Muscle layer of colon (tissue), 2 donors: ENCODE measurements around the gene SH3GL3.

Source experiments
- H3K27ac ChIP-seq: one replicate; pipeline ENCODE4 v1.7.0; 2013; ENCODE audit warnings: low read depth, mild to moderate bottlenecking, low read length, moderate library complexity
- H3K27me3 ChIP-seq, 2 donors: one replicate each; pipeline ENCODE4 v1.7.0; 2013; ENCODE audit warnings: low read length in 2 of 2, mild to moderate bottlenecking in 2 of 2; ENCODE audit not compliant: insufficient read depth in 2 of 2, control insufficient read depth in 1 of 2
- H3K36me3 ChIP-seq: one replicate; pipeline ENCODE4 v1.7.0; 2013; ENCODE audit warnings: mild to moderate bottlenecking, low read length; ENCODE audit not compliant: insufficient read depth
- H3K4me1 ChIP-seq: one replicate; pipeline ENCODE4 v1.7.0; 2013; ENCODE audit warnings: mild to moderate bottlenecking, low read length; ENCODE audit not compliant: insufficient read depth
- H3K4me3 ChIP-seq, 2 donors: one replicate each; pipeline ENCODE4 v1.7.0; 2013; ENCODE audit warnings: low read length in 2 of 2, low read depth in 1 of 2, mild to moderate bottlenecking in 1 of 2, moderate library complexity in 1 of 2
- H3K9ac ChIP-seq: one replicate; pipeline ENCODE4 v1.7.0; 2013; ENCODE audit warnings: low read length
- H3K9me3 ChIP-seq: one replicate; pipeline ENCODE4 v1.7.0; 2013; ENCODE audit warnings: mild to moderate bottlenecking, low read length
- donor health status: abdominal sarcoma.
- donor health status: Adenocarcinoma of cecum.

SH3GL3 gene

DNA sequence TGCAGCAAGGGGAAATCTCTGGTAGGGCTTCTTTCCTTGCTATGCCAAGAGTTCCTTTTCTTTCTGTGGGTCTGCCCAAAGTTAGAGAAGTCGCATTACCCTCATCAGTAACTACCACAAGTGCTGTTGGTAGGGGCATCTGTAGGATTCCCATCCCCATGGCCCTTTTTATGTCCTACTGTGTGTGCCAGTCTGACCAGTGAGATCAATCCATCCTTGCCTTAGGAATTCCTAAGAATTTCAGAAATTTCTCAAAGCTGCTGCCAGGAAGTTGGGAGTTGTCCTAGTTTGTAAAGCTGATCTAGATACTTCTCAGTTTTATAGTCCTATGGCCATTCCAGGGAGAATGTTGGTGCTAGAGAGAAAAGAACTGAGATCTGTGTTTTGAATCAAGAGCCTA lies 36.5 kb downstream of the SH3GL3 start:
- Histone ChIP-seq H3K27ac (no peak overlapping the region), H3K4me1 (no peaks in the 10 kb centered on the region), H3K4me3 (no peak overlapping the region), H3K9me3 (no peaks in the 10 kb centered on the region), H3K9ac (no peak overlapping the region), H3K27me3 (no peaks in the 10 kb centered on the region), H3K36me3 (no peaks in the 10 kb centered on the region)

DNA sequence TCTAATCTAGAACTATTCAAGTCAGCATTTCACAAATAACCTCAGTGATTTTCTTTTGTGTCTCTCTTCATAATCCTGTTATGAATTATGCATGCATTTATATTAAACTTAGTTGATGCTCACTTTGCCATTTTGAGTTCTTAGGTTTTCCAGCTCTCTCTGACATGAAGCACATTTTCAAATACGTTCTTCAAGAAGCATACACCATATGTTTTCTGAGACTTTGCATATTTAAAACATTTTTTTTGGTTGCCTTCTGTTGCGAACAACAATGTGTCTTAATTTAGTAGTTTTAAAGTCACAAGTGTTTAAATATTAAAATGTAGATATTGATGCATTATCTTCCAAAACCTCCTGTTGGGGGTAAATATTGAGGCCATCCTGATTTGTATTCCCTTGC lies 37.5 kb downstream of the SH3GL3 start:
- H3K4me3 ChIP-seq = no peak overlapping the region
- no peaks in the 10 kb centered on the region for H3K36me3 ChIP-seq
- no peaks in the 10 kb centered on the region for H3K9me3 ChIP-seq
- H3K4me1 ChIP-seq = no peaks in the 10 kb centered on the region
- no peaks in the 10 kb centered on the region for H3K27me3 ChIP-seq
- H3K27ac ChIP-seq = no peak overlapping the region
- no peak overlapping the region for H3K9ac ChIP-seq

DNA sequence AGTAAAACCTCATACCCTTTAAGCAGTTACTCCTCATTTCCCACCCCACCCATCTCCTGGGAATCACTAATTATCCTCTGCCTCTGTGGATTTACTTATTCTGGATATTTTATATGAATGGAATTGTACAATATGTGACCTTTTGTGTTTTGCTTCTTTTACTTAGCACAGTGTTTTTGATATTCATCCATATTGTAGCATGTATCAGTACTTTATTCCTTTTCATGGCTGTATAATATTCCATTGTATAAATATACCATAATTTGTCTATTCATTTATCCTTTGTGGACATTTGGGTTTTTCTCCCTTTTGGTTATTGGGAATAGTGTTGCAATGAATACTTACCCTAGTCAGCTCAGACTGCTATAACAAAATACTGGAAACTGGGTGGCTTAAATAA lies 39.2 kb downstream of the SH3GL3 start:
- H3K4me3 ChIP-seq = no peak overlapping the region
- H3K4me1 ChIP-seq = no peaks in the 10 kb centered on the region
- H3K27me3 ChIP-seq = no peaks in the 10 kb centered on the region
- H3K36me3 ChIP-seq = no peaks in the 10 kb centered on the region
- H3K27ac ChIP-seq = no peak overlapping the region
- H3K9me3 ChIP-seq = no peaks in the 10 kb centered on the region
- H3K9ac ChIP-seq = no peak overlapping the region

DNA sequence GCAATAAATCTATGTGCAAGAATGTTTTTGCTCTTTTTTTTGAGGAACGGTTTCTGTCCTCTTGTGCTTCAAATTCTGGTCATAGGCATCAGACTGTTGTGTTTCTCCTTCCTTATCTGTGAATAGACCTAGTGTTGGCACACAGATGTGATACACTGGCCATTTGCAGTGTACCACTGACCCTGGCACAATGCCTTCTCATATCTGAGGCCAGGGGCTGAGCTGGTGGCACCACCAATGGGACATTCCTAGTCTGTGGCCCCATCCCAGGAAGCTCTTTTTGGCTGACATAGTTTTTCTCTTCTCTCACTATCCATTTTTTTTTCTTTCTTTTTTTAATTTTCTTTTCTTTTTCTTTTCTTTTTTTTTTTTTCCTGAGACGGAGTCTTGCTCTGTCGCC lies 40.4 kb downstream of the SH3GL3 start:
- H3K4me3 ChIP-seq = no peak overlapping the region
- H3K36me3 ChIP-seq = no peaks in the 10 kb centered on the region
- no peaks in the 10 kb centered on the region for H3K9me3 ChIP-seq
- H3K27me3 ChIP-seq = no peaks in the 10 kb centered on the region
- H3K4me1 ChIP-seq = no peaks in the 10 kb centered on the region
- no peak overlapping the region for H3K27ac ChIP-seq
- no peak overlapping the region for H3K9ac ChIP-seq

DNA sequence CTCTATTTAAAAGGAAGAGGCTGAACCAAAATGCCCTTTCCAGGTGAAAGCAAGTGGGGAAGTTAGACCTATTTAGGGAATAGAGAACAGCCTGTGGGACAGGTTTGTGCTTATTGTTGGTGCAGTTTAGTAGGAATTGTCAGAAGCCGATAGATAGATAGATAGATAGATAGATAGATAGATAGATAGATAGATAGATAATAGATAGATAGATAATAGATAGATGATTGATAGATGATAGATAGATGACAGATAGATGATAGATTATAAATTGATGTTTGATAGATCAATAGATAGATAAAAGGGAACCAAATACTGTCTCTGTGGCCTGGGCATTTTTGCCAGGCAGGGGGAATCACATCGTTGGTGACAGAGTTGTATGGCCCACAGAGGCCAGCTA lies 42.5 kb downstream of the SH3GL3 start:
- Histone ChIP-seq H3K27me3 (no peaks in the 10 kb centered on the region), H3K9ac (no peak overlapping the region), H3K27ac (no peak overlapping the region), H3K36me3 (no peaks in the 10 kb centered on the region), H3K4me1 (no peaks in the 10 kb centered on the region), H3K9me3 (no peaks in the 10 kb centered on the region), H3K4me3 (no peak overlapping the region)

DNA sequence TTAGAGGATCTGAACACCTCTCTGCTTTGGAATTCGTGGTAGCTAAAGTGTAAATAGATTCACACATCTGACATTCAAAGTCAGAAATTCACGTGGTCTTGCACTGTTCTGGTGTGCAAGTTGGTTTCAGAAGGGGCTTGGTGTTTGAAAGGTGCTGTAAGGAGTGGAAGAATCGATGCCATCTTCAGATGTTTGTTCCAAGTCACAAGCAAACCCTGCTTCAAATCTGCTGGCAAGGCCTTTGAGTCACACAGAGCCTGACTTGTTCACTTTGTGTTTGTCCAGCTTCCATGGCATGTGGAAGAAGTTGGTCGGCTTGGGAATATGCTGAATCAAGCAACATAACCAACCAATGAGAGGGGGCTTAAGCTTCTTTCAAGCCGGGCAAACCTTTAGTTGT lies 44.3 kb downstream of the SH3GL3 start:
- no peak overlapping the region for H3K9ac ChIP-seq
- no peaks in the 10 kb centered on the region for H3K27me3 ChIP-seq
- no peak overlapping the region for H3K4me3 ChIP-seq
- H3K36me3 ChIP-seq = no peaks in the 10 kb centered on the region
- no peak overlapping the region for H3K27ac ChIP-seq
- no peaks in the 10 kb centered on the region for H3K9me3 ChIP-seq
- no peaks in the 10 kb centered on the region for H3K4me1 ChIP-seq

DNA sequence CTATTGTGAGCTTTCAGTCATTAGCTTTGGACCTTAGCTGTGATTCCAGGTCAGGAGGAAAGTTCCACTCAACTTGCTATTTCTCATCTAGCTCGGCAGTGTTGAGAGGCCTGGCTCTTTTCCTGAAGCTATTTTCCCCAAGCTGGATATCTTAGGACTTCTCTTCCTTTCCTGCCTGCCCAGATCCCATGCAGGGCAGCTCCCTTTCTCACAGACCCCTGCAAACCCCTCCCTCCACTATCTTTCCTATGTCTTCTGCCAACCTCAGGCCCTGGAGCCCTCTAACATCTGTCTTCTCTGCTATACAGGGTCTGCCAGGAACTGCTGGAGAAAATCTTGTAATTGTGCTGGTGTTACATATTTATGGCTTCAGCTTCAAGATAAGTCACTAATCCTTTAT lies 49.6 kb downstream of the SH3GL3 start:
- Histone ChIP-seq H3K4me1 (no peaks in the 10 kb centered on the region), H3K9ac (no peak overlapping the region), H3K27ac (no peak overlapping the region), H3K9me3 (no peaks in the 10 kb centered on the region), H3K4me3 (no peak overlapping the region), H3K27me3 (no peaks in the 10 kb centered on the region), H3K36me3 (no peaks in the 10 kb centered on the region)

DNA sequence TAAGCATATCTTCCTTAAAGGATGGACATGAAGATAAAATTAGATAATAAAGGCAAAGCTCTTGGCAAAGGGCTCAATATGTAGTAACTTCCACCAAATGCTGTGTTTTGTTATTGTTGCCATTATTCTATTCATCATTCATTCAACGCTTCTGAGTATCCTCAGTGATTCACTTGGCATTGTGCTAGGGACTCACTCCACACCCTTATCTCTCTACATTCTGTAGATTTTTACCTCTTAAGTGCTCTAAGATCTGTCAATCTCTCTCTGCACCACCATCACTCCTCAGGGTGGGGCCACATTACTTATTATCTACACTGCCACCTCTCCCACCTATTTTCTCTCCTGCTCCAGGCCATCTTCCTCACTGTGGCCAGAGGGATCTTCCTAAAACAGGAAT lies 51.2 kb downstream of the SH3GL3 start:
- Histone ChIP-seq H3K36me3 (no peaks in the 10 kb centered on the region), H3K9me3 (no peaks in the 10 kb centered on the region), H3K4me1 (no peaks in the 10 kb centered on the region), H3K9ac (no peak overlapping the region), H3K4me3 (no peak overlapping the region), H3K27ac (no peak overlapping the region), H3K27me3 (no peaks in the 10 kb centered on the region)

DNA sequence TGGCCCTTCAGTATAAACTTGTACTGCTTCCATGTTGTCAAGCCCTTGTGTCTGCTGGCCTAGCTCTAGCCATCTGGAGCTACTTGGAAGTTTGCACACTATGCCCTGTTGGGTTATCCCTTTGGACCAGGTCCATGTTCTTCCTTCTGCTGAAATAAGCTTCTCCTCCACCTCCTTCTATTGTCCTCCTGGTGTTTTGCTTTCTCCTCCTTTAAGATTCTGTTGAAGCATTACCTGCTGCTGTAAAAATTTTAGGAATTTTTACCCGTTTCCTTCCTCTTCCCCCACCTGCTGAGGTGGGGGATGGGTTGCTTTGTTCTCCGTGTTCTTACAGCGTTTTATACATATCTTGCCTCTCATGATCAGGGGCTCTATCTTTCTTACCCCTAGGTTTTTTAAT lies 51.7 kb downstream of the SH3GL3 start:
- no peaks in the 10 kb centered on the region for H3K36me3 ChIP-seq
- H3K9me3 ChIP-seq = no peaks in the 10 kb centered on the region
- H3K9ac ChIP-seq = no peak overlapping the region
- H3K4me1 ChIP-seq = no peaks in the 10 kb centered on the region
- no peak overlapping the region for H3K4me3 ChIP-seq
- H3K27ac ChIP-seq = no peak overlapping the region
- H3K27me3 ChIP-seq = no peaks in the 10 kb centered on the region

DNA sequence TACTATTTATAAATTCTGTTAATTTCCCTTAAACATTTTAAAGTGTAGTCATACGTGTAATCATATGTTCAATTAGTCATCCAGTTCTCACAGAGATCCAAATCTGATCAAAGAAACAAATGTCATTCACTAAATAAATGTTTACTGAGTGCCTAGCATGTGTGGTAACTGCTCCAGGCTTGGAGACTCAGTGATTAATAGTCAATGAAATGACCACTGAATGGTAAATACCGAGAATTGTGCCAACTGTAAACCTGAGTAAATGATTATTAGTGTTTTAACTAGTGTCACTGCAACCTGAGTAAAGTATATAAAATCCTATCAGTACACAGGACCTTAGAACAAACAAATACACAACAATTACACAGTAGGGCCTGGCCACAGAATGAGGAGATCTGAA lies 52.3 kb downstream of the SH3GL3 start:
- H3K4me3 ChIP-seq = no peak overlapping the region
- no peak overlapping the region for H3K27ac ChIP-seq
- no peak overlapping the region for H3K9ac ChIP-seq
- H3K36me3 ChIP-seq = no peaks in the 10 kb centered on the region
- no peaks in the 10 kb centered on the region for H3K4me1 ChIP-seq
- no peaks in the 10 kb centered on the region for H3K27me3 ChIP-seq
- no peaks in the 10 kb centered on the region for H3K9me3 ChIP-seq

DNA sequence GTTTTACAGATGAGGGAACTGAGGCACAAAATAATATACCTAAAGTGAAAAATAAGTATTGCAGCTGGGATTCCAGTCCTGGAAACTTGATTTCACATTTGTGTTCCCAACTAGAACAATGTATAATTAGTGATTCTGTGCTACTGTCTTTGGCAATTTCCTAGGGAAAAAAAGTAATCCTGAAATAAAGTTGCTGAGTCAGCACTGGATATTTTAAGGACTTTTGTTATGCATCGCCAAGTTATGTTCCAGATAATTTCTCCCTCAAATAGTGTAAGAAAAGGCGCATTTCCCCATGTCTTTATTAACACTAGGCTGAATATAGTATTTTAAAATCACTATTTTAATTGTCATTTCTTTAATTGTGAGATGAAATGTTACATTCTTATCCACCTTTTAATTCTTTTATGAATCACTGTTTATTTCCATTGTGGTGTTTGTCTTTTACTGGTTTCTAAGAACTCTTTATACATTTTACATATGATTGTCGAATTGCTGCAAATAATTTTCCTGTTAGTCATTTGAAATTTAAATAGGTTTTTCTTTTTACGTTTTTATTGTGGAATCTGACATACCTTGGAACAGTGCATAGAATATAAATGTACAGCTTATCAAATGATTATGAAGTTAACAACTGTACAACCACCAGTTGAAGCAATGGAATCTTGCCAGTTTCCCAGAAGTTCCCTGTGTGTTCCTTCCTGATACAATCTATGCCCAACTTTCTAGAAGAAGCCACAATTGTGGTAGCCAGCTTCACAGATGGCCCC lies 56.6 kb downstream of the SH3GL3 start:
- no peak overlapping the region for H3K27ac ChIP-seq
- no peaks in the 10 kb centered on the region for H3K4me1 ChIP-seq
- no peaks in the 10 kb centered on the region for H3K36me3 ChIP-seq
- H3K27me3 ChIP-seq = no peaks in the 10 kb centered on the region
- H3K9ac ChIP-seq = no peak overlapping the region
- H3K4me3 ChIP-seq = no peak overlapping the region
- no peaks in the 10 kb centered on the region for H3K9me3 ChIP-seq

DNA sequence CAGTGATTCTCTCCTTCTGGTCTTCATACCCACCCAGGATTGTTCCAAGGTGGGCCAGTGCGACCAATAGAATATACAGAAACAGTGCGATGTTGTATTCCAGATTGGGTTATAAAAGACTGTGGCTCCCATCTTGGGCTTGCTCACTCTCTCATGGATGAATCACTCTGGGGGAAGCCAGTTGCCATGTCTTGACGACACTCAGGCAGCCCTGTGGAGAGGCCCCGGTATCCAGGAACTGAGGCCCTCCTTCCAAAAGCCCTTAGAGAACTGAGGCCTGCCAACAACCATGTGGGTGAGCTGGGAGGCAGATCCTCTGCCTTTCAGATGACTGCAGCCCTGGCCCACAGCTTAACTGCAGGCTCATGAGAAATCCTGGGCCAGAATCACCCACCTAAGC lies 57.2 kb downstream of the SH3GL3 start:
- H3K27me3 ChIP-seq = no peaks in the 10 kb centered on the region

More for the DNA sequence above, 57.2 kb downstream of the SH3GL3 start:
- no peaks in the 10 kb centered on the region for H3K4me1 ChIP-seq
- no peak overlapping the region for H3K4me3 ChIP-seq
- H3K27ac ChIP-seq = no peak overlapping the region
- H3K9ac ChIP-seq = no peak overlapping the region
- no peaks in the 10 kb centered on the region for H3K36me3 ChIP-seq
- H3K9me3 ChIP-seq = no peaks in the 10 kb centered on the region
